Activated CD8-positive, alpha-beta memory T cell treated with anti-CD3 and anti-CD28 coated beads, Interleukin-2, amount 50 U/mL, for 4 hours (primary cell): ENCODE results near the gene FSHR.

Experiments used
- DNase-seq: peaks from one replicate; pipeline ENCODE4 v3.0.0-alpha.2; 2020

FSHR gene

DNA sequence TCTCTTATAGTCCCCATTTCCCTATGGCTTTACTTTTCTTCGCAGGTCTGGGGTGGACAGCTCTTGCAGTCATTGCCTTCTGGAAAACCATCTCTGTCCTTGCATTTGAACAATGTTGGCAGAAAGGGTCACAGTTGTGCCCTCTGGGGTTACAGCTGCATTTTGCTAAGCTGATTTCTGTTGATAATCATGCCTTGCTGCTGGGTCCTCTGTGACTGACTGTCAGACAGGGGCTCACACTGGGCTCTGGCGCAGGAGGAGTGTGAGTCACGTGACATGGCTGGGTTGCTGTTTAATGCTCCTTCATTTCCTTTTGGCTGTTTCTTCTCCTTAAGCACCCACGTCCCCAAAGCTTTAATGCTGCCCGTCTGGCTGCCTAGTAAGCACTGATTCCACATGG, 202.2 kb downstream of the FSHR start:
- DNase-seq = no peak

DNA sequence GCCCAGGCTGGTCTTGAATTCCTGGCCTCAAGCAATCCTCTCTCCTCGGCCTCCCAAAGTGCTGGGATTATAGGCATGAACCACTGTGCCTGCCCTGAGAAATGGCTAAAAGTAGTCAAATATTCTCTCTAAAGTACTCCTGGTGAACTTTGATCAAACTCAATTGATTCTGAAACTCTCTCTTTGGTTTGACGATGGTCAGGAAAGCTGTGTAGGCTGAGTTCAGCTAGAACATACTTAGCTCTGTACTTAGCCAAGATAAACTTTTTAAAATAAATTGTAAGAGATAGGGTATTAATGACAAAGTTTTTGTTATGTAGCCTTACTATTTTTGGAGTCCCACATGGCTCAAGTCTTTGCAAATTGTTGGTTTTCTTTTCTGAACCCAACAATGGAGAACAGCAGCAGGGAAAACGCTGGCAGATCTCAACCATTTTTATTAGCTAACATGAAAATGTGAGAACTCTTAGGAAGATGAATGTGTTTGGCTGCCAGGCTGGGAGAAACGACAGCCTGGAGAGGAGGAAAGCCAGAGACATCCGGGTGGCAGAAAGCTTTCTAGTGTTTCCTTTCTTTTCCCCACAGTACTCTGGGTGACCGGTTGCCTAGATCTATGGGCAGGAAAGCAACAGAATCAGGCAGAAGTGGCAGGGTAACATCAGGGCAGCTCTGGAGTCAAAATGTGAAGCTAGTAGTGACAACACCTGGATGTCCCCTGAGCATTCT, 205.8 kb downstream of the FSHR start:
- DNase-seq = no peak

DNA sequence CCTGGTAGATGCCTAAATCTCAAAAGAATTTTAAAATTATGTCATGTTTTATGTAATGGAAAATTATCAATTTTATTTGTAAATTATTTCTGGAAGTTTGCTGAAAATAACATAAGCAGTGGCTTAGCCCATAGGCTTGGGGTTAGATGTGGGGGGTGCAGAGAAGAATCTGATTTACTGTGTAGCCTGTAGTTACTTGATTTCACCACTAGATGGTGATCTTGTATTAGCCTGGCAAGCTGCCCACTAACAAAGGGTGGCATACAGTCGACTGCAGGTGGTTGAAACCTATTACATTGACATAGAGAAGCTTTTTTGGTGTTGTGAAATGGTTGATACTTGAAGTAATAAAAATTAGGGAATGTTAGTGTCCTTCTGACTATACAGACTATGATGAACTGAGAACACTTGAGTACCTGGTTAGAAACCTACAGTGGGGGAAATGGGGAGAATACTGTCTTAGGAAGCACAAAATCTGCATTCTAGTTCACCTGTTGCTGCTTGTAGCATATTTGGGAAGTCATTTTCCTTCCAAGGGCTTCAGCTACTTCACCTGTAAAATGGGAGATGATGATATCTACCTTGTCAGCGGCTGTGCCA, 207.8 kb downstream of the FSHR start:
- DNase-seq = no peak

DNA sequence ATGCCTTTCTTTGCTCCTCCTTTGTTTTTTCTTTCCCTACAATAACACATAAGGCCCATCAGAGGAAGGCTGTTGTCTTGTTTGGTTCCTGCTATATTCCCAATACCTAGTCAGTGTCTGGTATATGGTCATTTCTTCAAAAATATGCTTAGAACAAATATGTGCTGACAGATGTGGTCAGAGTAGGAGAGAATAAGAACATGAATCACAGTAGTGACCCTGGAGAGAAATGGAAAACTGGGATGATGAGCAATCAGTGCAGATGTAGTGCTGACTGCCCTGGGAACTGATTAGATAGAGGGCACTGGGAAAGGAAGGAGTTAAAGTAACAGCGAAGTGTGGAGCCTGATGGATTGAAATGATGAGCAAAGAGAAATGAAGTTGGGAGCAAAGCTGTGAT, 209.4 kb downstream of the FSHR start:
- DNase-seq = no peak

- DNase-seq = no peak
These were observed 210.9 kb downstream of the FSHR start for GRCh38 chr2:48943436-48943835.

- no peak for DNase-seq
These were observed 212.4 kb downstream of the FSHR start for GRCh38 chr2:48941908-48942307.

DNA sequence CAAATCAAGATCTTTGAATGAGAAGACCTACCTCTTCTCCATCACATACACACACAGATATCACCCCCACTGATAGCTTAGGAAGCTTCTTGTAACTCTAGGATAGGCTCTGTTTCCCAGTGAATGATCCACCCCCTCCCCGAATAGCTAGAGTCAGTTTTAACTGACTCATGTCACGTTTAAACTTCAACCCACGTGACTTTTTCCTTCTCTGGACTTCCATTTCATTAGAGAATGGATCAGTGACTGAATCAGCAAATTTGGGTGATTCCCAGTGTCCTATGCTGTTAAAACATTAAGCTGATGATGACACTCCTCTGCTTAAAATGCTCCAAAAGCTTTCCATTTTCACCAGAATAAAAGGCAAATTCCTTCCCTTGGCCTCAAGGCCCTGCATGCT, 212.9 kb downstream of the FSHR start:
- DNase-seq = no peak

GRCh38 chr2:48940606-48941005, 213.7 kb downstream of the FSHR start:
- DNase-seq = no peak

DNA sequence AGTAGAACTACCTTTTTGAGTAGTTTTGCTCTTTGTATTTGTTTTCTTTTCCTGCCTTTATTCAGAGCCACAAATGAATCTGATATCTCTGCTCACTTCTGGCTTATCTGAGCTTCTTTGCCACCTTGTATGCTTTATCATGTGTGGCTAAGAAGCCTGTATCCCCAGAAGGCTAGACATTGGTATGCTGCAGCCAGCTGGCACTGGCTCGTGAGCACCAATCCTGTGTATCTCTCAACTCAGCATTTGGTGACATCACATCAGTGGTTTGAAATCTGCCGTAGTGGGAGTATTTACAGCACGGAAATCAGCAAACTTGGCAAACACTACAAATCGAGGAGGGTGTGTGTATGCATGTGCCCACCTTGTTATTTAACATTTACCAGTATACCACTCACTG, 215.1 kb downstream of the FSHR start:
- DNase-seq = no peak

GRCh38 chr2:48938231-48938630, 216.1 kb downstream of the FSHR start:
- no peak for DNase-seq

GRCh38 chr2:48934807-48935206, 219.5 kb downstream of the FSHR start:
- DNase-seq = no peak

GRCh38 chr2:48933828-48934497, 220.4 kb downstream of the FSHR start:
- no peak for DNase-seq

- DNase-seq = no peak
These were observed 221.6 kb downstream of the FSHR start for GRCh38 chr2:48932667-48933066.

GRCh38 chr2:48929571-48930301, 224.6 kb downstream of the FSHR start:
- no peak for DNase-seq

GRCh38 chr2:48927355-48927754, 227.0 kb downstream of the FSHR start:
- no peak for DNase-seq

DNA sequence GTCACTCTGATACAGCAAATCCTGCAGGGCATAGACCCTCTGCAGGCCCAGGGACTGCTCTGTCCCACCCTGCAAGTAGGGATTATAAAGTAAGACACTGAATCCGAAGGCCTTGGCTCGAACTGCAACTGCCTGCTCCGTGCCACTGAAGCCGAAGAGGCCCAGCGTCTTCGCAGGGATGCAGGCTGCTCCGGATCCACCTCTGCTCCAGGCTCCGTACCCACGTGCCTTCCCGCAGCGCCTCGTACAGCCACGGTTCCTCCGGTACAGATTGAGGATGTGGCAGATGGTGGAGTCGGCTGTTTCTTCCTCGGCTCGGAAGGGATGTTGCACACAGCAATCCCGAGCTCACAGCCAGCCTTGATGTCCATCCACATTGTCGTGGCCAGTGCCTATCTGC, 238.4 kb downstream of the FSHR start:
- no peak for DNase-seq

DNA sequence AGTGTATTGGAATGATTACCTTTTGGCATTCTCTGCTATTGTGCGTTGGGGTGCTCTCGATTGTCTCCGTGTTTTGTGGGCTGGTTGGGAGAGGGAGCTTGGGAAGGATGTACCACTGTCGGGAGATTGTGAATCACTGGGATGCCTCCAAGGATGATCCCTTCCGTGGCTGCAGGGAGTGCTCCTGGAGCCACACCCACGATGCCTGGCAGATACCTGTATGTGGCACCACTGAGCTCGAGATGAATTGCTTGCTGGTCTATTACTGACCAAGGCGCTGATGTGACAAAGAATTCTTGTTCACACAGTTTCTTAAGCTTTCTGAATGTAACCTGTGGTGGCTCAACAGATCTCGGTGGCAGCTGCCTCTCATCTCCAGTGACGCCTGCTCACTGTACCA, 239.1 kb downstream of the FSHR start:
- DNase-seq = no peak

DNA sequence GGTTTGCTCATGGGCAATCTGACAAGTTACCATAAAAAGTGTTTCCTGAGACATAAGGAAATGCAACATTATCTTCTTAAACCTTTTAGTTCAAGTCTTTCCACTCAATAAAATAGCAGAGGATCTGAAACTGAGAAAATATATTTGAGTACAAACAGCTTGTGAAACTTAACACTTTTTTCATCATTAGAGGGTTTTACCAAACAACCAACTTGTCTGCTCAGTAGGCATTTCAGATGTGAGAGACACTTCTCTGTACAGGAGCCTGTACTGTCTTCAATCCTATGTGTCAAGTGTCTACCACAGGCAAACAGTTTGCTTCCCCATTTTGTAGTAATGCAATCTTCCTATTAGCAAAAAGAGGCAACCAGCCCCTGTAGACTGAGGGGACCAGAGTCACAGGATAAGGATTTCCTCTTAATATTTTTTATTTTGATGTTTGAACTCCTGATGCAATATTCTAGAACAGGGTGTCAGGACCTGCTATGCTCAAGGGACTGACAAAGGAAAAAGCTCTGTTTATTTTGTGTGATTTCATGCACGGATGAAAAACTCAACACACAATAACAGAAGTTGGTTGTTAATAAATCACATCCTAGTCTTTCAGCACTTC, 239.7 kb downstream of the FSHR start:
- DNase-seq = no peak
